Activated CD4-positive, alpha-beta T cell treated with anti-CD3 and anti-CD28 coated beads, Interleukin-2, amount 10 ng/mL, durations not matched to agents 24 days and 14 days (primary cell): ENCODE results near the gene MT1E. TPM values are rescaled to one million over a fixed set of nuclear protein-coding genes. Genes with fewer than 3 reads are reported as not detected.

Source experiments
- DNase-seq: peaks from one replicate; pipeline ENCODE4 v3.0.0; 2022
- H3K27ac Mint-ChIP-seq: one replicate; pipeline ENCODE4 v1.8.0; 2022; ENCODE audit warnings: mild to moderate bottlenecking, mixed read lengths
- H3K27me3 Mint-ChIP-seq: one replicate; pipeline ENCODE4 v1.8.0; 2022; ENCODE audit warnings: mixed read lengths
- H3K36me3 Mint-ChIP-seq: one replicate; pipeline ENCODE4 v1.8.0; 2022; ENCODE audit warnings: low read depth, mild to moderate bottlenecking, mixed read lengths
- H3K4me1 Mint-ChIP-seq: one replicate; pipeline ENCODE4 v1.8.0; 2021; ENCODE audit warnings: mixed read lengths
- H3K4me3 Mint-ChIP-seq: one replicate; pipeline ENCODE4 v1.8.0; 2022; ENCODE audit warnings: mild to moderate bottlenecking, moderate library complexity, mixed read lengths
- H3K9me3 Mint-ChIP-seq: one replicate; pipeline ENCODE4 v1.8.0; 2021; ENCODE audit warnings: mixed read lengths
- intact Hi-C: fragments of 100-400 bp; cut with micrococcal nuclease; formaldehyde crosslinking; loops from one replicate; pipeline ENCODE4 v1.15.1; 2023
- total RNA-seq: library from RNA; stranded (reverse); gene quantifications from 2 replicates; pipeline ENCODE4 v1.2.3, GENCODE V29; 2022

The MT1E gene
- total RNA-seq, 1 donor from 2014 or later: 136 TPM

DNA sequence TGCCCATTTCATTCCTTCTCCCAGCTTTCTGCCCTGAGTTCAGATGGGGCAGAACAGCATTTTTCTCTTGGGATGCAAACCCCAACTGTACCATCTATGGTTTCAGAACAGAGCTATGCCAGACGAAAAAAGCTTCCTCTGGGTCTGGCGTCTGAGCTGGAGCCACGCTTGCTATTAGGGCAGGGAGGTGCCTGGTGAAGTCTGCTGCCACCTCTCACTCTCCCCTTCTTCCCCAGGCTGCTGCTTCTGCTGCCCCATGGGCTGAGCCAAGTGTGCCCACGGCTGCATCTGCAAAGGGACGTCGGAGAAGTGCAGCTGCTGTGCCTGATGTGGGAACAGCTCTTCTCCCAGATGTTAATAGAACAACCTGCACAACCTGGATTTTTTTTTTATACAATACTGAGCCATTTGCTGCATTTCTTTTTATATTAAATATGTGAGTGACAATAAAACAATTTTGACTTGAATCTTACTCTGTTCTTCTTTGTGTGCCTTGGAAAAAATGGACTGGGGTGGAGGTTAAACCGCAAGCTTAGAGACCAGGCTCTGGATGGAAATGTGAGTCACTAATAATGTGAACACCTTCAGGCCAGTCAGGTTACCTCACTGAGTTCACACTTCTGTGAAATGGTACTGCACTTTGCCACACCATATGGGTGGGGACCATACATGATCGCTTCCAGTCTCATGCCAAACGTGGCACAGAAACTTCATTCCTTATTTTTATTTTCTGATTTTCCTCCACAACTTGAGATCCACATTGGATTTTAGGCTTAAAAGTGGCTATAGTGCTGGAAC lies 11.2 kb downstream of the MT1E start:
- Mint-ChIP-seq H3K4me3 (no peak overlapping the region), H3K36me3 (peaks cover 3% of the 10 kb centered on the region), H3K27me3 (peaks cover 86% of the 10 kb centered on the region), H3K27ac (no peak overlapping the region), H3K4me1 (peaks cover 27% of the 10 kb centered on the region), H3K9me3 (no peaks in the 10 kb centered on the region)
- no peak for DNase-seq
- intact Hi-C loops: no loop called here

- peaks cover 30% of the 10 kb centered on the region for H3K4me1 Mint-ChIP-seq
- no peaks in the 10 kb centered on the region for H3K9me3 Mint-ChIP-seq
- peaks cover 3% of the 10 kb centered on the region for H3K36me3 Mint-ChIP-seq
- peak within 1 kb of the TSS; percentile 82 for H3K4me3 Mint-ChIP-seq
- intact Hi-C loops: no loop called here
- H3K27ac Mint-ChIP-seq: no peak within 1 kb of the TSS
- H3K27me3 Mint-ChIP-seq: peaks cover 82% of the 10 kb centered on the region
- DNase-seq: peak; percentile 81
Observed at GRCh38 chr16:56637814-56638750, 12.5 kb downstream of the MT1E start, which contains the start of gene MT1A. TSS of gene MT1A (plus strand) at chr16:56638666. CDS start at chr16:56638739, 73 bp downstream.

GRCh38 chr16:56639045-56639444 lies 13.5 kb downstream of the MT1E start:
- H3K4me1 Mint-ChIP-seq: peaks cover 35% of the 10 kb centered on the region
- no peaks in the 10 kb centered on the region for H3K9me3 Mint-ChIP-seq
- no peak overlapping the region for H3K27ac Mint-ChIP-seq
- intact Hi-C loops: no loop called here
- peaks cover 74% of the 10 kb centered on the region for H3K27me3 Mint-ChIP-seq
- H3K4me3 Mint-ChIP-seq: no peak overlapping the region
- DNase-seq: no peak
- peaks cover 3% of the 10 kb centered on the region for H3K36me3 Mint-ChIP-seq

GRCh38 chr16:56640076-56640475 lies 14.5 kb downstream of the MT1E start:
- intact Hi-C loops: no loop called here
- Mint-ChIP-seq H3K36me3 (no peaks in the 10 kb centered on the region), H3K27me3 (peaks cover 68% of the 10 kb centered on the region), H3K27ac (no peak overlapping the region), H3K4me3 (no peak overlapping the region), H3K9me3 (no peaks in the 10 kb centered on the region), H3K4me1 (peaks cover 34% of the 10 kb centered on the region)
- no peak for DNase-seq

- Mint-ChIP-seq H3K9me3 (no peaks in the 10 kb centered on the region), H3K27me3 (peaks cover 68% of the 10 kb centered on the region), H3K36me3 (no peaks in the 10 kb centered on the region), H3K4me1 (peaks cover 27% of the 10 kb centered on the region), H3K27ac (no peak overlapping the region), H3K4me3 (no peak overlapping the region)
- no peak for DNase-seq
- intact Hi-C loops: no loop called here
Observed at GRCh38 chr16:56641166-56641565, 15.6 kb downstream of the MT1E start.

GRCh38 chr16:56643080-56643778 lies 17.6 kb downstream of the MT1E start:
- peak overlapping the region; percentile 81 for H3K4me3 Mint-ChIP-seq
- peaks cover 22% of the 10 kb centered on the region for H3K4me1 Mint-ChIP-seq

GRCh38 chr16:56643833-56644232 lies 18.3 kb downstream of the MT1E start:
- Mint-ChIP-seq H3K4me3 (peak overlapping the region; percentile 81), H3K27ac (peak overlapping the region; percentile 45), H3K27me3 (peaks cover 62% of the 10 kb centered on the region), H3K4me1 (peaks cover 20% of the 10 kb centered on the region), H3K36me3 (no peaks in the 10 kb centered on the region), H3K9me3 (no peaks in the 10 kb centered on the region)
- no peak for DNase-seq
- intact Hi-C loops: loop anchor here (1.0 to 2.0 kb wide), 3 partner anchors 19 to 39 kb away; partner anchors contain the start of gene MT1X

More at GRCh38 chr16:56643080-56643778, 17.6 kb downstream of the MT1E start:
- Mint-ChIP-seq H3K9me3 (no peaks in the 10 kb centered on the region), H3K27me3 (peaks cover 61% of the 10 kb centered on the region), H3K27ac (peak overlapping the region; percentile 53), H3K36me3 (no peaks in the 10 kb centered on the region)
- intact Hi-C loops: loop anchor here (1.0 to 2.0 kb wide), 3 partner anchors 20 to 40 kb away; partner anchors contain the start of gene MT1X
- peak; percentile 94 for DNase-seq

DNA sequence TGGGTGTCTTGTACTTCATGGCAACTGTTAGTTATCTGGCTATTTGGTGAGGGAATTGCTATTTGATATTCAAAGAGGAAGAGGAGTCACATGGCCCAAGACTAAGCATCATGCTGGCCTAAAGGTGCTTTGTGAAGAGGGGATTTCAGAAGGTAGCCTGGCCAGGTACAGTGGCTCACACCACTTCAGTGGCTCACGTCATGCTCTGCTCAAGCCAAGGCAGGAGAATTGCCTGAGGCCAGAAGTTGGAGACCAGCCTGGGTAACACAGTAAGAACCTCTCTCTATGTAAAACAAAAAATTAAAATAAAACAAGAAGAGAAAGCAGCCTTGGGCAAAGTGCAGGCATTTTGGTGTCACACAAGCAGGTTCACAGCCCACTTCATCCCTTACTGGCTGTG lies 19.7 kb downstream of the MT1E start:
- Mint-ChIP-seq H3K4me3 (no peak overlapping the region), H3K27me3 (peaks cover 55% of the 10 kb centered on the region), H3K36me3 (no peaks in the 10 kb centered on the region), H3K27ac (no peak overlapping the region), H3K9me3 (no peaks in the 10 kb centered on the region), H3K4me1 (peaks cover 20% of the 10 kb centered on the region)
- DNase-seq: no peak
- intact Hi-C loops: no loop called here

DNA sequence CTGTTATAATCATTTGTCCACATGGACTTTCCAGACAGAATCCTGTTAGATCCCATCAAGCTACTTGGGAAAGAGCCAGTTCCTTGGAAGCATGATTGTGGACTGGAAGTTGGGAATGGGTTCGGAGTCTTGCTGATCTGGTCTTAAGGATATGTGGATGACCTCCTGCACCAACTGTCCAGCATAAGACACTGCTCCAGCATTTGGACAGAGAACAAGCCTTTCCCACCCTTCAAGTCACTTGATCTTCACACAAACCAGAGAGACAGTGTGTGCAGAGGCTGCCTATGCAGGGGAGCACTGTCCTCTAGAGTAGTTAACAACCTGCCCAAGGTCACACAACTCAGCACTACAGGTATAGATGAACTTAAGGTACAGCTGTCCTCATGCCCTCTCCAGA lies 20.3 kb downstream of the MT1E start:
- H3K27me3 Mint-ChIP-seq: peaks cover 51% of the 10 kb centered on the region
- DNase-seq: no peak
- H3K9me3 Mint-ChIP-seq: no peaks in the 10 kb centered on the region
- no peak overlapping the region for H3K27ac Mint-ChIP-seq
- intact Hi-C loops: no loop called here
- H3K36me3 Mint-ChIP-seq: no peaks in the 10 kb centered on the region
- H3K4me1 Mint-ChIP-seq: peaks cover 20% of the 10 kb centered on the region
- H3K4me3 Mint-ChIP-seq: no peak overlapping the region

DNA sequence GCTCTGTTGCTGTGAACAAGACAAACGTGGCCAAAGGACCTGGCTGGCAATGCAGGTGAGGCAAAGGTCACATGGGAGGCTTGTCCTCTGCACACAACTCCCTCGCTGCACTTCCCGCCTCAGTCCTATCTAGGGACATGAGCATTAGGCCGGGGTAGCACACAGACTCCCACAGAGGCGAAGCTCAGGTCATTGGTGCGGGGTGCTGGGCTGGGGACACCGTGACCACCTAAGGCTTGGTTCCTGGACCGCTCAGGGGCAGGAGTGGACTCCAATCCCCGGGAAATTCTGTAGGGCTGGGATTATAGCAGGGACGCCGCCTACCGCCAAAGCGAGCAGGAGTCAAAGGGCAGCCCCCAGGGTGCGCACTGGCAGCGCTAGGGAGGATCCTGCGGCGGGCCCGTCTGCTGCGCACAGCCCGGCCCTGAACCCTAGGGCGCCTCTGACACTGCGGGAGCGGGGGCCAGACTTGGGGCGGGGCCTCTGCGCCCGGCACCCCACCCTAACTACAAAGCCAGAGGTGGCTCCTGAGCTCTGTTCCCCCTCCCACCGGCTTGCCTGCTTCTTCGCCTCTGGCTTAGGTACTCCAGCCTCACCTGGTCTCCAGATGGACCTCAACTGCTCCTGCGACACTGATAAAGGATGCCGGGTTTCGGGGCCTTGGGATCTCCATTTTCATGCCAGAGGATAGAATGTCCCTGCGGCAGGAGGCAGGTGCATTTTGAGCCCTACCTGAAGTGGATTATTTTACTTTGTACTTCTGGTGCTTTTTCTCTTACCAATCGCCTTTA lies 22.3 kb downstream of the MT1E start:
- Mint-ChIP-seq H3K9me3 (no peaks in the 10 kb centered on the region), H3K27me3 (peaks cover 50% of the 10 kb centered on the region), H3K36me3 (no peaks in the 10 kb centered on the region), H3K4me1 (peaks cover 15% of the 10 kb centered on the region), H3K27ac (no peak overlapping the region), H3K4me3 (no peak overlapping the region)
- intact Hi-C loops: no loop called here
- no peak for DNase-seq

GRCh38 chr16:56649271-56649670 lies 23.7 kb downstream of the MT1E start:
- no peaks in the 10 kb centered on the region for H3K9me3 Mint-ChIP-seq
- no peaks in the 10 kb centered on the region for H3K36me3 Mint-ChIP-seq
- no peak overlapping the region for H3K4me3 Mint-ChIP-seq
- H3K4me1 Mint-ChIP-seq: peaks cover 3% of the 10 kb centered on the region
- DNase-seq: no peak
- intact Hi-C loops: no loop called here
- H3K27ac Mint-ChIP-seq: no peak overlapping the region
- H3K27me3 Mint-ChIP-seq: peaks cover 51% of the 10 kb centered on the region

GRCh38 chr16:56649820-56650219 lies 24.2 kb downstream of the MT1E start:
- peaks cover 50% of the 10 kb centered on the region for H3K27me3 Mint-ChIP-seq
- H3K36me3 Mint-ChIP-seq: no peaks in the 10 kb centered on the region
- DNase-seq: no peak
- no peak overlapping the region for H3K4me3 Mint-ChIP-seq
- no peaks in the 10 kb centered on the region for H3K4me1 Mint-ChIP-seq
- no peaks in the 10 kb centered on the region for H3K9me3 Mint-ChIP-seq
- H3K27ac Mint-ChIP-seq: no peak overlapping the region
- intact Hi-C loops: no loop called here

DNA sequence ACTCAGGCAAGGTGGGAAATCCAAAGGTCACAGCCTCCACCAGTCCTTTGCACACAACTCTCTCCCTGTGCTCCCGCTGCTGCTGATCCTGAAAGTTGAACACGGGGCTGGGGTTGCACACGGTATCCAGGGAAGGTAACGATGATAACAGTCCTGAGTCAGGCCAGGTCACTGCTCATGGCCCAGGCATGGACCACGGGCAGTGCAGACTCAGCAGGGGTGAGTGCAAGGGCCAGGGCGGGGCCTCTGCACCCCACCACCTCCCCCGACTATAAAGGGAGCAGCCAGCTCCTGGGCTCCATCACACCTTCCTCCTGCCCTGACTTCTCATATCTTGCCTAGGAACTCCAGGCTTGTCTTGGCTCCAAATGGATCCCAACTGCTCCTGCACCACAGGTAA lies 26.0 kb downstream of the MT1E start, which contains the start of gene MT1B:
Gene MT1B (plus strand): TSS at position 301 of the 400 bp plus-strand sequence. CDS start 68 bp downstream, at position 369.
- Mint-ChIP-seq H3K27ac (no peak within 1 kb of the TSS), H3K36me3 (no peaks in the 10 kb centered on the region), H3K27me3 (peaks cover 41% of the 10 kb centered on the region), H3K4me1 (no peaks in the 10 kb centered on the region), H3K9me3 (no peaks in the 10 kb centered on the region), H3K4me3 (no peak within 1 kb of the TSS)
- DNase-seq: no peak
- intact Hi-C loops: no loop called here
